Fibroblast of pulmonary artery (primary cell): ENCODE measurements around the gene COL4A3.
A peak's percentile ranks its signal among the peaks of the same experiment; 100 is the strongest.

Experiments
- DNase-seq: peaks from one replicate; pipeline ENCODE4 v3.0.0-alpha.2; 2010; ENCODE audit warnings: low read depth
- H3K4me3 ChIP-seq: replicated peaks from 2 replicates; pipeline ENCODE4 v1.5.1; 2011; ENCODE audit warnings: low read depth, mild to moderate bottlenecking, control low read depth, low read length, moderate library complexity
- CTCF ChIP-seq: IDR thresholded peaks from 2 replicates; pipeline ENCODE4 v1.5.1; 2011; ENCODE audit warnings: mild to moderate bottlenecking, control low read depth, low read length, inconsistent platforms; ENCODE audit errors: missing control alignments

COL4A3 gene

GRCh38 chr2:227146456-227146855, 18.0 kb upstream of the COL4A3 start:
- TF ChIP-seq CTCF: no peak
- H3K4me3 ChIP-seq: no peak overlapping the region
- peak; percentile 38 for DNase-seq

- no peak overlapping the region for H3K4me3 ChIP-seq
- DNase-seq: peak; percentile 42
- no peak for TF ChIP-seq CTCF
Measured at GRCh38 chr2:227147023-227147422, 17.4 kb upstream of the COL4A3 start.

- H3K4me3 ChIP-seq: no peak overlapping the region
- no peak for DNase-seq
- no peak for TF ChIP-seq CTCF
Measured at GRCh38 chr2:227148106-227148505, 16.3 kb upstream of the COL4A3 start.

- no peak overlapping the region for H3K4me3 ChIP-seq
- no peak for DNase-seq
- no peak for TF ChIP-seq CTCF
Measured at GRCh38 chr2:227150222-227150936, 14.0 kb upstream of the COL4A3 start.

GRCh38 chr2:227152093-227152766, 12.2 kb upstream of the COL4A3 start:
- DNase-seq: no peak
- no peak overlapping the region for H3K4me3 ChIP-seq

GRCh38 chr2:227153307-227153706, 11.1 kb upstream of the COL4A3 start:
- no peak for DNase-seq
- no peak for TF ChIP-seq CTCF
- no peak overlapping the region for H3K4me3 ChIP-seq

More at GRCh38 chr2:227152093-227152766, 12.2 kb upstream of the COL4A3 start:
- TF ChIP-seq CTCF: no peak
